Hepatocyte (in vitro differentiated cells): ENCODE measurements around the gene TXNL1.

Experiments
- EZH2 ChIP-seq: fragments of 200-600 bp; sonication (generic); IDR thresholded peaks from 2 replicates; pipeline ENCODE4 v1.6.1; 2016; ENCODE audit warnings: antibody characterized with exemption, mild to moderate bottlenecking, borderline replicate concordance
- EZH2phosphoT487 ChIP-seq: fragments of 200-600 bp; sonication (generic); IDR thresholded peaks from one replicate; pipeline ENCODE4 v1.6.1; 2018; ENCODE audit warnings: antibody characterized with exemption, mild to moderate bottlenecking, low read depth, moderate library complexity; ENCODE audit not compliant: unreplicated experiment, severe bottlenecking
- TF ChIP-seq, protein P1 (sequence below): fragments of 200-600 bp; sonication (generic); IDR thresholded peaks from 2 replicates; pipeline ENCODE4 v1.5.1; 2016; ENCODE audit warnings: antibody characterized with exemption, mild to moderate bottlenecking; ENCODE audit not compliant: poor library complexity

GRCh38 chr18:56580026-56580425 is 58.4 kb downstream of the TXNL1 start:
- no peak for TF ChIP-seq EZH2phosphoT487
- TF ChIP-seq, protein P1, sequence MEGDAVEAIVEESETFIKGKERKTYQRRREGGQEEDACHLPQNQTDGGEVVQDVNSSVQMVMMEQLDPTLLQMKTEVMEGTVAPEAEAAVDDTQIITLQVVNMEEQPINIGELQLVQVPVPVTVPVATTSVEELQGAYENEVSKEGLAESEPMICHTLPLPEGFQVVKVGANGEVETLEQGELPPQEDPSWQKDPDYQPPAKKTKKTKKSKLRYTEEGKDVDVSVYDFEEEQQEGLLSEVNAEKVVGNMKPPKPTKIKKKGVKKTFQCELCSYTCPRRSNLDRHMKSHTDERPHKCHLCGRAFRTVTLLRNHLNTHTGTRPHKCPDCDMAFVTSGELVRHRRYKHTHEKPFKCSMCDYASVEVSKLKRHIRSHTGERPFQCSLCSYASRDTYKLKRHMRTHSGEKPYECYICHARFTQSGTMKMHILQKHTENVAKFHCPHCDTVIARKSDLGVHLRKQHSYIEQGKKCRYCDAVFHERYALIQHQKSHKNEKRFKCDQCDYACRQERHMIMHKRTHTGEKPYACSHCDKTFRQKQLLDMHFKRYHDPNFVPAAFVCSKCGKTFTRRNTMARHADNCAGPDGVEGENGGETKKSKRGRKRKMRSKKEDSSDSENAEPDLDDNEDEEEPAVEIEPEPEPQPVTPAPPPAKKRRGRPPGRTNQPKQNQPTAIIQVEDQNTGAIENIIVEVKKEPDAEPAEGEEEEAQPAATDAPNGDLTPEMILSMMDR: no peak
- no peak for TF ChIP-seq EZH2
